NCI-H748 (cell line): Measurements from ENCODE around the gene GMCL1.

Source experiments
- DNase-seq: peaks from one replicate; lab custom pipeline; 2025; ENCODE audit not compliant: unreplicated experiment; lab: John Stamatoyannopoulos, UW

Gene GMCL1

GRCh38 chr2:69923116-69923515 is 93.7 kb downstream of the GMCL1 start:
- no peak for DNase-seq

GRCh38 chr2:69926849-69927515 is 97.5 kb downstream of the GMCL1 start:
- DNase-seq, result no peak
